NCI-H748 (cell line): Measurements from ENCODE around the gene SATB2.
A peak's percentile ranks its signal among the peaks of the same experiment; 100 is the strongest.

Source experiments
- DNase-seq: peaks from one replicate; lab custom pipeline; 2025; ENCODE audit not compliant: unreplicated experiment; lab: John Stamatoyannopoulos, UW

The SATB2 gene

DNA sequence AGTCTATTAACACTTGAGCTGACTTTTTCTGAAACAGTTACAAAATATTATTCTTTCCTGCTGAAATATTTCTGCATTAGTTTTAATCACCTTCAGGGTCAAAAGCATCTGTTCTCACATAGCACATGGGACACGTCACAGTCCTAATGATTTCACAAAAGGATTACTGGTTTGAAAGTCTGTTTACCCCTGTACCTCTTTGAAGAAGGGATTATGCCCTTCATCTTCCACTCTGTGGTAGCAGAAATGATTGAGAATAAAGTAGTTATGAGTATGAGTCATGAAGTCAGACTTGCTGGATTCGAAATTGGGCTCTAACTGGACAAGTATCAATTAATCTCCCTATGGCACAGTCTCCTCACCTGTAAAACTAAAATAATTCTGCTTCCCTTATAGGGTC lies 121.2 kb downstream of the SATB2 start:
- no peak for DNase-seq

DNA sequence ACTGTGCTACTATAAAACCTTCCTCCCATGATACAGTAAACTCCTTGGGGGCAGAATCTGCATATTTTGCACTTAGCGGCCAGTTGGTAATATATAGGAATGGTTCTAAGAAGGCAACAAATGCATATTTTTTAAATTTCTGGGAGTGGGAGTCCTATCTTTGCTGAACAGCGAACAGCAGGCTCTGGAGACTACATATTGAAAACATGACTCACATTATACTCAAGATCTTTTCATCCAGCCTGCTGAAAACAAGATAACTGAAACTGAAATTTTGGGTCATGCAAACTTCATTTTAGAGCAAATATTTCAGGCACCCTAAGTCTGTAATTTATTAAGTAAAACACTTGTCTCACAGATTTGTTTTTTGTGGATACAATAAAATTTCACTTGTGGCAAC lies 122.2 kb downstream of the SATB2 start:
- no peak for DNase-seq

DNA sequence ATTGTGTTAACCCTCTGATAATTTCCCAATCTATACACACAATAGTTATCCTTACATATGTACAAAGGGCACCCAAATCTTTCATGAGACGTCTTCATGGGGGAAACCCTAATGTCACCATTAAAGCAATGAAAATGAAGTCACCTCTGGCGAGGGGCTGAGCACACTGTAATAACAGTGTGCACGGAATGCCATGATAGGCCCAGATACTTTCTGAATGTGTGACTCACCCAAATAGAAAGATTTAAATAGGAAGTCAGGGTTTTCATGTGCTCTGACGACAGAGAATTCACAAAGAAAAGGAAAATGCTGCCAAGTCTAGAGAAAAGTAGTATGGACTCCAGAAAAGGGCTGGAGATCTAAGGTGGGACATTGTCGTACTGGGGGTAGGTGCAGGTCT lies 128.3 kb downstream of the SATB2 start:
- DNase-seq: no peak

DNA sequence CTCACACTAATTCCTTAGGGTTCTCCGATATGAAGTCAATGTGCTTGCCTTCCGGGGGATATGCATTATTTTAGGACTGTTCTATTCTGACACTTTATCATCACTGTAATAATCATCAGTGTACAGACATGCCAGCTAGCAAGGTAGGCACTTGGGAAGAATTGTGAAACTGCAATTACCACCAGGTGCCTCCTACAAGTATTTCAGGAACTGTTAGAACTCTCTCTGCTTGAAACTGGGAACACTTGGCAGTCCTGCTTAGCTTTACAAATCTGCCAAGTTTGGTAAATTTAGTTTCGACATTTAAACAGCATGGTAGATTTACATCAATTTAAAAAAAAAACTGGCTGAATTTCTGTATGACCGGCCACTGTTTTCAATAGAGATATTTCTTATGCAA lies 128.7 kb downstream of the SATB2 start:
- no peak for DNase-seq

DNA sequence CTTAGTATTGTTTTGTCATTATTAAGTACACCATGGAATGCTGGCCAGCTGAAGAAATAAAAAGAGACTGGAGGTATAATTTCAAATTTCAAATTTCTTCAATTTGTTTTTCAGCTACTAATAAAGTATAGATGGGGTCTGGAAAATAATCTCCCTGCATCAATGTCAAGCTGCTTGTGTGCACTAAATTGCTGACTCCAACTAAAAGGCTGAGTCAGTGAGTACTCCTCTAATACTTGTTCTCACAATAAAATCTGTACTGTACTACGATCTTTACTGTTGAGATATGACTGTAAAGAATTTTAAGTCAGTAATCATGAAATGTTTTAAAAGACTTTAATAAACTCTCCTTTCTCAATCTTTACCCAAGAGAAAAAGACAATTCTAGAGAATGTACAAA lies 131.9 kb downstream of the SATB2 start:
- DNase-seq: no peak

DNA sequence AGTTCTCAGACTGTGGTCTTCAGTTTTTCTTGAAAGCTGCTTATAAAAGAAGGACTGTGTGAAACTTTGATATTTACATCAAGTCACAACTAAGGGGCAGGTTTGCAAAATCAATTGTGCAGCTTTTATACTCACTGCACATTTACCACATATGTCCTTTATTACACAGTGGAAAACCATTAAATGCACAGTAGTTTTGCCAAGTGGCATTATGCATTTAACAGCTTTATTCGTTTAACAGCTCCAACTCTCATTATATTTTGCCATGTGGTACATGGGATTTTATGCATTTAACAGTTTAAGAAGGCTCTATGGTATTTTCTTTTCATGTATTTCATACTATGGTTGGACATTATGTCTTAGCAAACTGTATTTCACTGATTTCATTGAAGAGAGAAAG lies 135.6 kb downstream of the SATB2 start:
- DNase-seq: no peak

DNA sequence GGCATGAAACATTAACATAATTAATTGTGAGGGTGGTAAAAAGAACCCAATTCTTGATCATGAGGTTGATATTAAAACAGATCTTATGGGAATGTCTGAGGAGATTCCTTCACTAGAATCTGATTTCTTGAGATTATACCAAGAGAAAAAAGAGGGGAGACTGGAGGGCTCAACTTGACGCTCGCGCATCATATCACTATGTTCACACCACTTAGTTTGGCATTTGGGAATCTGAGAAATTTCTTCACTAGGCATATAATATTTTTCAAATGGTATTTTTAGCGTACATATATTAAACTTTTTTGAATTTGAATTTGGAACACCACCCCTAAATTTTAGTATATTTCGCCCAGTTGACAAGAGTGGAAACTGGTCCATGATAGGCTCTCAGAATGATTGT lies 140.1 kb downstream of the SATB2 start:
- no peak for DNase-seq

DNA sequence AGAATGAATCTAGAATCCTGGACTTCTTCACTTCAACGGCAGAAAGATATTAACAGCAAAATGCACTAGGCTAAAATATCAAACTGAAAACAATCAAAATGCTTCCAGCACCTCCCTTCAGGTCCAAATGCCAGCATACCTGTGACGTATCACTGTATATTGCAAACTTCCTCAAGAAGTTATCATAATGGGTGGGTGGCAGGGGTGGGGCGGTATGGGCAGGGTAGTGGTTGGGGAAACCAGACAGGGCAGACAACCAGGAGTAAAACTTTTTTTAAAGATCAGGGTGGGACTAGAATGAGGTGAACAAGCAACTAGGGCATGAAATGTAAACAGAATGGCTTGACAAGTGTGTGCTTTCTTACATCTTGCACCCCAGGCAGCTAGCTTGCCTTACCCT lies 140.9 kb downstream of the SATB2 start:
- no peak for DNase-seq

DNA sequence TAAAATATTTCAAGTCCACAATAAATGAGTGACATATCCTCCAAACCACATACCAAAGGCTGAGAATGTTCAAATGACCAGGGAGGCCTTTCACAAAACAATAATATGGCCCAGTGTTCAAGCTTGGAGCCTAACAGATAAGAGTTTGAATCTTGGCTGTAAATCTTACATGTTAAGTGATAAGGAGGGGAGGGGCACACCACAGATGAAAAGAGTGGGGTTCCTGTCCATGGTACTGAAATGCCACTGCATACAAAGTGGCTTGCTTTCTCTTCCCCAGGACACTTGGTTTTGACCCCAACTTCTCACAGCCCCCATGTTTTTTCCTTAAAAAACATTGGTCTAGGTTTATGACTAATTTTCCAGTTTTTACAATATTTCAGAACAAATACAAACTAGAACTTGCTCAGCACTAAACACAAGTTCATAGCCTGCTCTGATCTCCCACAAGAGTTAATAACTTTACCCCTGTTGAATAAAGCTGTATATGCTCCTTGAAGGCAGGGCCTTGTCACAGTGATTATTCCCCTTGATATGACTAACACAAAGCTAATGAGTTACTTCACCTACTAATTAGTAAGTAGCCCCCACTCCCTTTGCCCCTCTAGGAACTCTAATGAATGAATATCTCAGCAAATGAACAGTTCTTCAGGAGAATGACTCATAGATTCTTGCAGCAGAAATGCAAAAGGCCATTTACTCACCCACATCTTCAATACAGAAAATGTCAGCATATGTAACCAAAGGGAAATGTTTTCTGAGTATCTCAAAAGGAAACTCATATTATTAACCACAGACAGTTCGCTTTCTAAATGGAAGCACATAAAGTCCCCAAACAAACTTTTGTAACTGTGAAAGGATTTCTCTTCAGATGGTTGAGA lies 142.2 kb downstream of the SATB2 start:
- DNase-seq: no peak

DNA sequence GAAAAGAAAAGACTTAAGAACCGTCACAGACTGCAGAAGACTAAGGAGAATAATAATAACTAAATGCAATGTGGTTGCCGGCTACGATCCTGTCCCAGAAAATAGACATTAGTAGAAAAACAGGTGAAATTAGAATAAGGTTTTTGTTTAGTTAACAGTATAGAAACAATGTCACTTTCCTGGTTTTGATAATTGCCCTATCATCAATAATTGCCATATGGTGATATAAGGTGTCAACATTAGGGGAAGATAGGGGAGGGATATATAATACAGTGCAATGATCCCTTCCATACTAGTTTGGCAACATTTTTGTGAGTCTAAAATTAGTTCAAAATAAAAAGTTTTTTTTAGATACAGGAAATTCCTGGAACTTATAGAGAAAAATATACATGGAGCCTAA lies 144.8 kb downstream of the SATB2 start:
- DNase-seq: no peak

DNA sequence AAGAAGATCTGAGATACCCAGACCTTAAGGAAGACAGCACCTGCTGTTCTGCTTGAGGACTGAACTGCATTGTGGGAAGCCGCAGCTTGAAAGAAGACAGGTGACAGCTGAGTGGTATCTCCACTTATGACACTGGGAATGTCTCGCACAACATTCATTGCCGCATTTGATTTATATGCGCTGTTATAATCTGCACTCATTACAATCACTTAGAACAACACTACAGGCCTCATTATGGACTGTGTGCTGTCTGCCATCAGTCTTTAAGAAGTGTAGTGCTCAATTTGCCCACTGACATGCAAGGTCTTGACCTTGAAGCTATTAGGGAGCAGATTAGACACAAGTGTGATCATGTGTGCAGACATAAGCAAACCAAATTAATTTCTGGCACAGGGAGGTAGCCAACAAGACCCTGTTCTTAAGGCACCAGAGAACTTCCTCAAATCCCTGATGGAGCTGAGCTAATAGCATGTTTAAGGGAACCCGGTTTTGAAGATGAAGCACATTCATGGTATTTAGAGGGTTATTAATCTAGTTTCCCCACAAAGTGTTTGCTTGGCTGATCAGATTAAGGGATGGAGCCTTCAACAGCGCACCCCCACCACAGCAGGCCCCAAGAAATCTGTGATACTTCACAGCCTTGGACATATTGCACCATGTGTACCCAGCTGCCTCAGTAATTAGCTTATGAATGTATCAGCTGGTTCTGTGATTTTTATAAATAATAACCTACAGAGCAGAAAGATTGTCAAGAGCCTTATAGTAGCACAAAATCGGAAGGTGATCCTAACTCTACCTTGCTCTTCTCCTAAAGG lies 146.8 kb downstream of the SATB2 start:
- DNase-seq: peak; percentile 99

DNA sequence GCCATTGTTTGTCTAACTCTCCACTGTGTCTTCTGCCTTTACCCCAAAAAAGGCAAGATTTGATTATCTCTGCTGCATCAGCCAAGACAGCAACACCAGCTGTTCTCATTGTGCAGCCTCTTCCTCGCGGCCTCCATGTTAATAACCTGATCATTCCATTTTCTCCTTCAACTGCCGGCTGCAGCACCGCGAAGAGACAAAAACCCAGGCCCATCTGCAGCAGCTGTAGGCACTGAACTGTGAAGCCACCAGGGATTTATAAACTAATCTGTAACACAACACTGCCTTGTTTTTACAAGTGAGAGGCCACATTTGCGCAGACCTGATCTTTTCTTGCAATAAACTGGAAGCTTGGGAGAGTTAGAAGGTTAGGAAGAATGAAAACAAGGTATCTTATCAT lies 147.8 kb downstream of the SATB2 start:
- peak; percentile 98 for DNase-seq

DNA sequence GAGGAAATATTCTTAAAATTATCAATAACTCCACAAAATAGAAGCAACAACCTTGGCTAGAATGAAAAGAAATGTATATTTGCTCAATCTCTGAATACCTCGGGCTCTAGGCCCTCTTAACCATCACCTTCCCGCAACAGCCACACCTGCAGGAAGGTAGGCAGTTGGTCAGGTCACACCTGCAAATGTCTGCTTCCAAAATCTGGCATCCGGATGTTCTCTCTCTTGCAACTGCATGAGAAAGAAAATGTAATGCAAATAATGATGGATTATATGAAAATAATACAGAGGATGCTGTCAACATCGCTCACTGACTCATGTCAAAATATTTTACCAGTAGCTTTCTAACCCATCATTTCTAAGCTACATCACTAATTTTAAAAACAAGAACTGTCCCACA lies 148.3 kb downstream of the SATB2 start:
- DNase-seq: peak; percentile 87

DNA sequence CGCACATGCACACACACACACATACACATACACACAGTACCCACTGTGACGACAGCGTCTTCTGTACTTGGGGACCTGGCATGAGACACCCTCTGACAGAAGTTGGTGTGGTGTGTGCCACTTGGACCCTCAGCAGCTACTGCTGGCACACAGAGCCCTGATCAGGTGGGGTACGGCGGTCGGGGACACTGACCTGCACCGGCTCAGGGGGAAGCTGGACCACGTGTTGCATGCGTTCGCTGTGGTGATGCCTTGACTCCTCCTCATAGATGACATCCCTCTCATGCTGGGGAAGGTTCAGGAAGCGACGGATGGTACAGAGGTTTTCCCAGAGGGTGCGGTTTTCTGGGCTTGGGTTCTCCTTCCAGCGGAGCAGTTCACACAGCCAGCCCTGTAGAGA lies 149.2 kb downstream of the SATB2 start:
- DNase-seq: no peak

DNA sequence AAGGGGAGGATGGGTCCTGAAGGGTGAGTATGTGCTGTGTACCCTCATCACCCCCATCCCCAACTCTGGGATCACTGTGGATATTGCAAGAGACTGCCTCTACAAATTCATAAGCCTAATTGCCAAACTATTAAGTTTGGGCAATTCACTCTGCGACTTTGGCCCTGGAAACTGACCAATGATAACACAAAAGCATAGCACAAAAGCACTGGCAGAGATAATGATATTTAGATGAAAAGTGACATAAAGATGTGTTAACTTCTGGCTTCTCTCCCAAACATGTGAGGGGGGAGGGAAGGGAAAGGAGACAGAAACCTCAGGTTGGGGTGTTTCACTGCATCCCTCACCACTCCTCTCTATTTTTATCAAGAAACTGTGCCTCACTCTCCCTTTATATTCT lies 150.3 kb downstream of the SATB2 start:
- no peak for DNase-seq

DNA sequence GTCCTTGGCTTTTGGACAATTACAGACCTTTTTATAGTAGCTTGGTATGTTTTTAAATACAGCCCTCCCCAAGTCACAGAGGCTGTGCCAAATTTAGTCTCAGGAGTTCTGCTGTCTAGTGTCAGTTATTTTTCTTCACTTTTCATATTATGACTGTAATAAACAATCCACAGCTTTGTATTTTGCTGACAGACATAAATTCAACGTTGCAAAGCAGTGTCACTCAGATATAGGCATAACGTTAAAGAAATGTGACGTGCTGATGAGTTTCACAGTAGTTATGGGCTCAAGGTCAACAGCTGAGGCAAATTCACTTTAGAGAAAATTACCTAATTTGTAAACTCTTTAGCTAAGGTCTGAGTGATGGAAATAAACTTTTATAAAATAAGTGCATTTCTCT lies 151.6 kb downstream of the SATB2 start:
- DNase-seq: no peak

DNA sequence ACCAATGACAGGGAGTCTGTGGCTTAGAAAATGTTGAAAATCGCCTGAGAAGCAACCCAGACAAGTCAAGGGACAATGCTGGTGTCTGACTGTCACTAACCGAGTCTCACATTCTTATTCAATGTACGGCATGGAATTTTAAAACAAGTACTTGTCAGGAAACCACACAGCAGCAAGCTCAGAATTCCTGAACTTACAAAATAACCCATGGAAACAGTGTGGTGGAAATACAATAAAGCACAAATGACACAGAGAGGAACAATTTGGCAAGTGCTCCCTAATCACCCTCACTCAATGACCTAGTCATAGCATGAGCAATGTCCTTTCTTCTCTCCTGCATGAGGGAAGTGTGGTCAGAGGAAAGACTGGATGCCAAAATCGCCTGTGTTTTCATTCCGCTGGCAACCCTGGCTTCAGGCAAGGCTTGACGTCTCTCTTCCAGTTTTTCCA lies 154.0 kb downstream of the SATB2 start:
- DNase-seq: no peak

DNA sequence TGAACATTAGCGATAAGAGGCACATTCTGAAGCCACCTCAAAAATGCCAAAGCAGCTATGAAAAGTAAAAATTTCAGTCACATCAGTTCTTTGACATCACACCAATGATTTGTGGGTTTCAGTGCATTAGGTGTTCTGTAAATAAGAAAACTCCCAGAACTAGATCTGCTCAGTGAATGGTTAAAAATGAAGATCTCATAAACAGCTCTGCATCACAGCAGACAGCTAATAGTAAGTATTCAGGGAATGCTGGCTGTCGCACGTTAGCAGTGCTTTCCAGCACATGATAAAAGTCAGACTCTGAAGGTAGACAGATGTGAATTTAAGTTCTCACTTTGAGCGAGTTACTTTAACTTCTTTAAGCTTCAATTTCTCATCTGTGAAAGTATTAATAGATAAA lies 154.9 kb downstream of the SATB2 start:
- DNase-seq: no peak

DNA sequence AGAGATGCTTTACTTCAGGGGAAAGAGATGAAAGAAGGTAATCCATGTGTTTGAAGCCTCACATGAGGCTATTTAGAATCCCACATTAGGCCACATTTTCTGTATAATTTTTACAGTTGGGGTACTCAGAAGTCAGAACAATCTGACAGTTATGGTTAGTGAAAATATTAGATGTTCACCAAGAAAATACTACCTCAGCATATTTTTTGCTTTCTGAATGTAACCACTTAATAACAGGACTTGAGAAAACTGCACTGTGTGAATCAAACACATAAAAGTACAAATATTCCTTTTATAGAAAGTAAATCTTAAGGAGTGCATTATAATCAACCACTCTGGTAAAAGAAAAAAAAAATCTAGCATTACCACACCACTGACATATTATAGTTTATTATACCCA lies 169.3 kb downstream of the SATB2 start:
- DNase-seq: no peak

DNA sequence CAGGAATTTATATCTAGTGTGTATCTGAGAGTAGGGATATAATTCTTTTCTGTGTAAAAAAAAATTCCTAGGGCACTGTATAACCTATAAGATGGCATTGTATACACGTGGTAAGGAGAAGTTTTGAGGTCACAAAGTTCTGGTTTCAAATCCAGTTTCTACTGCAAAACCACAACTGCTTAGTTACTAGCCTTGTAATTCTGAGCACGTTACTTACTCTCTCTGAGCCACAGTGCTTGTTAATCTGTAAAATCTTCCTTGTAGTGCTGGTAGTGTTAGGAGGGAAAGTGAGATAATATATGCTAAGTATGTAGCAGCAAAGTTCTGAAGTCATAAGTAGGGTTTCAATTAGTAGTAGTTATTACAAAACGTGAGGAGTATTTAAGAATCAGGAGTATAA lies 175.4 kb downstream of the SATB2 start:
- DNase-seq: no peak

DNA sequence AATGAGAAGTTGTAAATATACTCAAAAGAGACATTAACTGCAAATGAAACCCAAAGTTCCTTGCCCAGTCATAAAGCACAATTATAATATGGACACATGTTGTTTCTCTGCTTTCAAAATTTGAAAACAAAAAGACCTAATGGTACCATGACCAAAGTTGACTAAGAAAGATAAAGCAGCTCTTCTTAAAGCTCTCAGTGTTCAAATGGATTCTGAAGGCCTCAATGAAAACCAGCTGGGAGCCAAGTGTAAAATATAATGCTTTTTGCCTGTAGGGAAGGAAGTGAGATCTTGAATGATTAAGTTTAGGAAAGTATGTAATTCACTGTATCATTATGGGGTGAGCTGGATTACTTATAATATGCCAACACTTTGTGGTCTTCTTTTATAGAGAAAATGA lies 178.6 kb downstream of the SATB2 start:
- no peak for DNase-seq

DNA sequence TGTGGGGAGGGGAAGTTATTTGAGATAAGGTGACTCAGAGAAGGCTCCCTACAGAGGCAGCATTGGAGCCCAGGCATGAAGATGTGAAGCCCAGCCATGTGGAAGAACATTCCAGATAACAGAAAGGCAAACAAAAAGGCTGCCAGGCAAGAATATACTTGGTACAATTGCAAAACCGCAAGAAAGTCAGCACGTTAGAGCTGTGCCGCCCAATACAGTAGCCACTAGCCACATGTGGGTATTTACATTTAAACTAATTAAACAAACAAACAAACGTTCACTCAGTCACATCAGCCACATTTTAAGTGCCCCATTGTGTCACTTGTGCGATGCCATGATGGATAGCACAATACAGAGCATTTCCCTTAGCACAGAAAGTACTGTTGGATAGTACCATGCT lies 179.6 kb downstream of the SATB2 start:
- peak; percentile 36 for DNase-seq
